Stomach (tissue), 9 donors: ENCODE data around the gene PARP3. TPM values are rescaled to one million over a fixed set of nuclear protein-coding genes. Genes with fewer than 3 reads are reported as not detected.

Source experiments
- DNase-seq, 2 donors: peaks; one replicate each; pipeline versions ENCODE4 v3.0.0 to v3.0.0-alpha.2; 2013 to 2019
- H3K27ac ChIP-seq, 5 donors: fragments of 200-600 bp in 4 of 5; sonication (generic) in 4 of 5; one replicate each; pipeline ENCODE4 v1.5.1; 2013 to 2019; ENCODE audit warnings: mild to moderate bottlenecking in 1 of 5, moderate library complexity in 1 of 5
- H3K27me3 ChIP-seq, 3 donors: fragments of 200-600 bp; sonication (generic); one replicate each; pipeline ENCODE4 v1.5.1; 2017 to 2019; ENCODE audit warnings: mixed run types in 1 of 3
- H3K36me3 ChIP-seq, 4 donors: fragments of 200-600 bp; sonication (generic); 1 replicate in 3 of 4; 2 replicates in 1 of 4; pipeline ENCODE4 v1.5.1; 2016 to 2019
- H3K4me1 ChIP-seq, 4 donors: fragments of 200-600 bp; sonication (generic); one replicate each; pipeline ENCODE4 v1.5.1; 2016 to 2019
- H3K4me3 ChIP-seq, 4 donors: fragments of 200-600 bp; sonication (generic) in 3 of 4; one replicate each; pipeline ENCODE4 v1.5.1; 2016 to 2019; ENCODE audit warnings: mild to moderate bottlenecking in 1 of 4
- H3K9me3 ChIP-seq, 4 donors: fragments of 200-600 bp; sonication (generic); one replicate each; pipeline ENCODE4 v1.5.1; 2016 to 2019
- EP300 ChIP-seq: sonication (generic); formaldehyde crosslinking; IDR thresholded peaks from one replicate; pipeline ENCODE4 v1.6.1; 2017; ENCODE audit warnings: antibody characterized with exemption
- POLR2A ChIP-seq, 4 donors: fragments of 450-650 bp; IDR thresholded peaks; one replicate each; pipeline ENCODE4 v1.6.1; 2016; ENCODE audit warnings: antibody characterized with exemption in 4 of 4, control low read depth in 2 of 4, mild to moderate bottlenecking in 1 of 4, moderate library complexity in 1 of 4
- POLR2AphosphoS5 ChIP-seq, 3 donors: sonication (generic); formaldehyde crosslinking; IDR thresholded peaks; one replicate each; pipeline ENCODE4 v1.6.1; 2016; ENCODE audit warnings: antibody characterized with exemption in 3 of 3
- WGBS, 5 donors: extraction: QIAGEN DNeasy Blood & Tissue Kit in 3 of 5; methylation state at CpG; one replicate each; pipeline versions ENCODE4 v1.1.5 to v1.1.7; 2013 to 2018; 5-methylcytosine and 5-hydroxymethylcytosine counted together
- intact Hi-C: fragments of 100-400 bp; cut with DNase I; formaldehyde crosslinking; loops from one replicate; pipeline ENCODE4 v1.15.1; 2023; ENCODE audit warnings: low total_unique reads
- polyA plus RNA-seq, 3 donors: library from polyadenylated mRNA; stranded (reverse); fragments of 200-250 nt; gene quantifications; one replicate each; pipeline ENCODE4 v1.2.3, GENCODE V29; 2013
- small RNA-seq, 4 donors: library from RNA; depleted of rRNA; stranded (forward); fragments of <200 nt; gene quantifications; one replicate each; pipeline ENCODE3, GENCODE V24; 2016
- total RNA-seq, 5 donors: library from RNA; depleted of rRNA; stranded (reverse); fragments of >200 nt; gene quantifications; one replicate each; pipeline versions ENCODE4 v1.1.0 to v1.2.3, GENCODE V29; 2014 to 2016
- TF ChIP-seq, protein P1 (sequence below), 7 experiments: fragments of 450-650 bp in 4 of 7; fragments of 200-600 bp in 3 of 7; sonication (generic) in 3 of 7; IDR thresholded peaks; one replicate each; pipeline ENCODE4 v1.5.1; 2016 to 2019; ENCODE audit warnings: antibody characterized with exemption in 7 of 7, control low read depth in 2 of 7, mild to moderate bottlenecking in 1 of 7
- donor health status: healthy with polysubstance abuse.
- donor health status: Bipolar disorder and iron deficiency.
- donor health status: healthy.

PARP3 gene
- total and polyA plus RNA-seq, 8 donors, result 10.6 to 39.7 (median 16.0) TPM

DNA sequence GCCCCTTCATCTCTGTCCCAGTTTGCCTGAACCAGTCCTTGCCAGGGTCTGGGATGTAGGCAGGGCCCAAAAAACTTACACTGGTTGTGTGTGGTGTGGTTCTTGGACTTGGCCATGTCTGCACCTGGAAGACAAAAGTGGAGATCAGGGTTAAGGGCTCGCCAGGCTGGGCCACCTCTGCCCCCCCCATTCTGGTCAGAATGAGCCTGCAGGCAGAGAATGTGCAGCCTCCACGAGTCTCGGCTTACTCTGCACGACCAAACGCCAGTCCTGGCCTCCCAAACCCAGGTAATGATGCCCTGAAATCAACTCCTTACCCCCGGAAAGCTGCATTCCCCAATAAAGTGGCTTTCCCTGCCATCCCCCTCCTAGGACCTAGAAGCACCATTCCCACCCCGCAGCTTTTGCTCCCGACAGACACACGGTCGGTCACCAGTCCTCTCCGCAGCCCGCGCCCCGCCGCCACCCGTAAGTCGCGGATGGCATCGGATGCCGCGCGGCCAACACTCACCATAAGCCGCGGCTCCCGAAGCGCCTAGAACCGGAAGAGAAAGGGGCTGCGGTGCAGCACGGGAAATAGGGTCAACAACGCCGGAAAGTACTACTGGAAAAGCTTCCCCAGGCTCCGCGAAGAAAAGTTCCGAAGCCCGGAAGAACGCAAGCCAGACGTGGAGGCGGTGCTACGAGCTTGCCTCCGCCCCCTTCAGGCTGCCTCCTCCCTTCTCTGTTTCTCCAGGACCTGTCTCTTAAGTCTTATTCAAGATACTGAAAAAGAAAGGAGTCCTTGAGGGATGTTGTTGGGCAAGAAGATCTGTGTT lies 53.4 kb downstream of the PARP3 start, which contains the start of gene RPL29:
Gene RPL29, minus strand, starts transcription at position 550 of the 818 bp plus-strand sequence. Its CDS starts 434 bp downstream, at position 116.
- H3K27ac ChIP-seq, result peak within 1 kb of the TSS; percentile 80 to 91 (median 90)
- WGBS, 5 donors, result 0% methylated on average over 17 to 40 of the region's 40 CpGs
- peaks cover 18 to 49% (median 34%) of the 10 kb centered on the region in 4 donors for H3K4me1 ChIP-seq
- H3K36me3 ChIP-seq, result peaks cover 29 to 41% (median 40%) of the 10 kb centered on the region in 4 donors
- peak within 1 kb of the TSS; percentile 76 to 93 (median 80) for H3K4me3 ChIP-seq
- intact Hi-C loops, result no loop called here
- peak; percentile 93 to 98 for DNase-seq
- TF ChIP-seq EP300 (no peak), POLR2AphosphoS5 (IDR thresholded peaks at IDR 0.05) (peak; percentile 75 to 97 (median 81)), POLR2A (IDR thresholded peaks at IDR 0.05) (no peak)
- TF ChIP-seq, protein P1, sequence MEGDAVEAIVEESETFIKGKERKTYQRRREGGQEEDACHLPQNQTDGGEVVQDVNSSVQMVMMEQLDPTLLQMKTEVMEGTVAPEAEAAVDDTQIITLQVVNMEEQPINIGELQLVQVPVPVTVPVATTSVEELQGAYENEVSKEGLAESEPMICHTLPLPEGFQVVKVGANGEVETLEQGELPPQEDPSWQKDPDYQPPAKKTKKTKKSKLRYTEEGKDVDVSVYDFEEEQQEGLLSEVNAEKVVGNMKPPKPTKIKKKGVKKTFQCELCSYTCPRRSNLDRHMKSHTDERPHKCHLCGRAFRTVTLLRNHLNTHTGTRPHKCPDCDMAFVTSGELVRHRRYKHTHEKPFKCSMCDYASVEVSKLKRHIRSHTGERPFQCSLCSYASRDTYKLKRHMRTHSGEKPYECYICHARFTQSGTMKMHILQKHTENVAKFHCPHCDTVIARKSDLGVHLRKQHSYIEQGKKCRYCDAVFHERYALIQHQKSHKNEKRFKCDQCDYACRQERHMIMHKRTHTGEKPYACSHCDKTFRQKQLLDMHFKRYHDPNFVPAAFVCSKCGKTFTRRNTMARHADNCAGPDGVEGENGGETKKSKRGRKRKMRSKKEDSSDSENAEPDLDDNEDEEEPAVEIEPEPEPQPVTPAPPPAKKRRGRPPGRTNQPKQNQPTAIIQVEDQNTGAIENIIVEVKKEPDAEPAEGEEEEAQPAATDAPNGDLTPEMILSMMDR (IDR thresholded peaks at IDR 0.05), result peak in 3 of 7 experiments; percentile 37 to 77 (median 47)
- peaks cover 0 to 7% (median 0%) of the 10 kb centered on the region in 3 donors for H3K27me3 ChIP-seq
- no peaks in the 10 kb centered on the region for H3K9me3 ChIP-seq

DNA sequence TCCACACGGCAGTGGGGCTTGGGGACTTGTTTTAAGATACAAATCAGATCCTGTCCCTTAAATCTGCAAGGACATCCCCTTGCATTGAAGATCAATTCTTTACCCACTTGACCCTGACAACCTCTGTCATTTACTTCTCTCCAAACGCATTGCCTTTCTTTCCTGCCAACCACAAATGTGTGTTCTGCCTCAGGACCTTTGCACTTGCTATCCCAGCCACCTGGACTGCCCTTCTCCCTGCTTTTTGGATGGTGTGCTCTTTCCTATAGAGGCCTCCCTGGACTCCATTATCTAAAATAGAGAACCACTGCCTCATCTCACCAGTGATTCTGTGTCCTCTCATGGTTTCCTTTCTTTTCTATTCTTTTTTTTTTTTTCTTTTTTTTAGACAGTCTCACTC lies 55.0 kb downstream of the PARP3 start:
- intact Hi-C loops, result no loop called here
- TF ChIP-seq POLR2AphosphoS5 (IDR thresholded peaks at IDR 0.05), result no peak
- TF ChIP-seq, protein P1 (IDR thresholded peaks at IDR 0.05), result no peak
- no peak for TF ChIP-seq POLR2A (IDR thresholded peaks at IDR 0.05)
- TF ChIP-seq EP300, result no peak
- H3K27ac ChIP-seq, result no peak overlapping the region
- H3K4me3 ChIP-seq, result no peak overlapping the region
- H3K9me3 ChIP-seq, result no peaks in the 10 kb centered on the region
- 52 to 67% (median 64%) methylated on average over 2 of the region's 2 CpGs for WGBS, 5 donors
- no peak for DNase-seq
- peaks cover 0 to 7% (median 0%) of the 10 kb centered on the region in 3 donors for H3K27me3 ChIP-seq
- peaks cover 26 to 30% (median 28%) of the 10 kb centered on the region in 4 donors for H3K36me3 ChIP-seq
- H3K4me1 ChIP-seq, result peaks cover 24 to 44% (median 38%) of the 10 kb centered on the region in 4 donors

DNA sequence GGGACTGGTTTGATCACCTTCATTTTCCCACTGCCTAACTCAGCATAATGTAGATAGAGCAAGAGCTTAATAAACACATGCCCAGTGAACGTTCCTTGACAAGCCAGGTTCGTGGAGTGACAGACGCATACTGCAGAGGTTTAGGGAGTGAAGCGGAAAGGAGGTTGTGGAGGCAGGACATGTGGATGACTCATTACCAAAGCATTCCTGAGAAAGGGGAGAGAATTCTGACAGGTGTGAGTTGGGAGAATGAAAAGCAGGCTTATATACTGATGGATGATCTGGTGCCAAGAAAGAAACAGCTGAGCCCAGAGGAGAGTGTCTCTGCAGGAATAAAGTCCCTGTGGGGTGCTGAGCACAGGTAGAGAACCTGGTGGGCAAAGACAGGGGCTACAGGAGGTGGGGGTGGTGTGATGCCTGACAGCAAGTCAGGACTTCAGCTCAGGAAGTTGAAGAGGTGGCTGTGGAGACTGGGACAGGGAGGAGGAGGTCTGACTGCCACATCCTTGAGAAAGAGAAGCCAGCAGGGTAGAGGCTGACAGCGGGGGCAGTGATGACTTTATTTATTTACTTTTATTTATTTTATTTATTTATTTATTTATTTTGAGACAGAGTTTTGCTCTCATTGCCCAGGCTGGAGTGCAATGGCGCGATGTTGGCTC lies 55.9 kb downstream of the PARP3 start:
- Histone ChIP-seq H3K4me3 (no peak overlapping the region), H3K27me3 (peaks cover 0 to 7% (median 0%) of the 10 kb centered on the region in 3 donors), H3K36me3 (peaks cover 18 to 21% (median 19%) of the 10 kb centered on the region in 4 donors), H3K4me1 (peaks cover 24 to 38% (median 32%) of the 10 kb centered on the region in 4 donors), H3K27ac (no peak overlapping the region), H3K9me3 (no peaks in the 10 kb centered on the region)
- peak in 1 of 2 donors; percentile 55 for DNase-seq
- intact Hi-C loops, result no loop called here
- WGBS, 5 donors, result 44 to 55% (median 48%) methylated on average over 7 of the region's 7 CpGs
- no peak for TF ChIP-seq EP300
- peak in 1 of 3 donors; percentile 32 for TF ChIP-seq POLR2AphosphoS5 (IDR thresholded peaks at IDR 0.05)
- no peak for TF ChIP-seq POLR2A (IDR thresholded peaks at IDR 0.05)

Small RNAs within 50 kb of the gene (small RNA-seq; reads per million reads assigned to genes)
- gene AC115284.1, result 0 reads per million in 4 donors

Other genes starting within 250 kb of the PARP3 start
- gene GRM2, start 235.3 kb upstream of the PARP3 start, total RNA-seq, result under 1 TPM in 2 of 5 donors, not detected in 3; 0.37 to 0.58 TPM
- under 1 TPM in 2 of 3 donors, not detected in 1; 0.06 to 0.15 TPM for gene GRM2, start 235.3 kb upstream of the PARP3 start, polyA plus RNA-seq
- gene IQCF6, start 163.1 kb upstream of the PARP3 start, total RNA-seq, result not detected
- gene IQCF6, start 163.1 kb upstream of the PARP3 start, polyA plus RNA-seq, result not detected
- not detected for gene IQCF2, start 80.7 kb upstream of the PARP3 start, total RNA-seq
- gene IQCF2, start 80.7 kb upstream of the PARP3 start, polyA plus RNA-seq, result not detected
- gene IQCF5, start 66.8 kb upstream of the PARP3 start, total RNA-seq, result not detected
- not detected for gene IQCF5, start 66.8 kb upstream of the PARP3 start, polyA plus RNA-seq
- not detected for gene IQCF1, start 39.0 kb upstream of the PARP3 start, total RNA-seq
- gene IQCF1, start 39.0 kb upstream of the PARP3 start, polyA plus RNA-seq, result not detected
- 10 to 100 TPM in 4 of 5 donors, 1 to 10 TPM in 1; 3.2 to 13.5 (median 11.7) TPM for gene RRP9, start 459 bp upstream of the PARP3 start, total RNA-seq
- 10 to 100 TPM; 15.0 to 21.0 (median 18.4) TPM for gene RRP9, start 459 bp upstream of the PARP3 start, polyA plus RNA-seq
- not detected for gene GPR62, start 13.0 kb downstream of the PARP3 start, total RNA-seq
- under 1 TPM in 1 of 3 donors, not detected in 2; 0.25 TPM for gene GPR62, start 13.0 kb downstream of the PARP3 start, polyA plus RNA-seq
- gene PCBP4, start 25.1 kb downstream of the PARP3 start, total RNA-seq, result 100 to 1,000 TPM in 1 of 5 donors, 10 to 100 TPM in 4; 12.5 to 122 (median 25.1) TPM
- 10 to 100 TPM; 26.5 to 54.9 (median 33.5) TPM for gene PCBP4, start 25.1 kb downstream of the PARP3 start, polyA plus RNA-seq
- 10 to 100 TPM in 4 of 5 donors, 1 to 10 TPM in 1; 2.9 to 67.4 (median 28.4) TPM for gene ABHD14B, start 31.7 kb downstream of the PARP3 start, total RNA-seq
- 10 to 100 TPM; 48.1 to 82.9 (median 57.3) TPM for gene ABHD14B, start 31.7 kb downstream of the PARP3 start, polyA plus RNA-seq
- gene ABHD14A, start 32.7 kb downstream of the PARP3 start, total RNA-seq, result 10 to 100 TPM in 2 of 5 donors, 1 to 10 TPM in 1, not detected in 2; 7.0 to 17.0 (median 14.5) TPM
- 10 to 100 TPM; 12.2 to 20.8 (median 16.3) TPM for gene ABHD14A, start 32.7 kb downstream of the PARP3 start, polyA plus RNA-seq
- 10 to 100 TPM in 3 of 5 donors, 1 to 10 TPM in 1, not detected in 1; 8.0 to 42.6 (median 31.5) TPM for gene ACY1, start 41.2 kb downstream of the PARP3 start, total RNA-seq
- 10 to 100 TPM; 32.9 to 60.6 (median 41.9) TPM for gene ACY1, start 41.2 kb downstream of the PARP3 start, polyA plus RNA-seq
- gene RPL29, start 53.5 kb downstream of the PARP3 start, total RNA-seq, result 1,000 to 10,000 TPM in 1 of 5 donors, 100 to 1,000 TPM in 4; 144 to 1,657 (median 865) TPM
- 1,000 to 10,000 TPM; 2,501 to 3,071 (median 2,933) TPM for gene RPL29, start 53.5 kb downstream of the PARP3 start, polyA plus RNA-seq
- gene DUSP7, start 114.2 kb downstream of the PARP3 start, total RNA-seq, result 10 to 100 TPM in 1 of 5 donors, 1 to 10 TPM in 3, under 1 TPM in 1; 0.58 to 23.7 (median 4.6) TPM
- gene DUSP7, start 114.2 kb downstream of the PARP3 start, polyA plus RNA-seq, result 10 to 100 TPM in 1 of 3 donors, 1 to 10 TPM in 2; 4.9 to 11.2 (median 5.1) TPM
- gene POC1A, start 212.1 kb downstream of the PARP3 start, total RNA-seq, result 10 to 100 TPM in 1 of 5 donors, 1 to 10 TPM in 3, not detected in 1; 1.8 to 23.2 (median 3.5) TPM
- 1 to 10 TPM; 3.0 to 4.4 (median 3.5) TPM for gene POC1A, start 212.1 kb downstream of the PARP3 start, polyA plus RNA-seq